Endothelial cell of umbilical vein (primary cell): ENCODE data around the gene CLIC5. TPM values are rescaled to one million over a fixed set of nuclear protein-coding genes. Genes with fewer than 3 reads are reported as not detected.

ENCODE experiments used
- BruUV-seq: library from RNA; stranded (reverse); fragments of 400-500 nt; replicated peaks from 2 replicates; lab custom pipeline; 2021; lab: Mats Ljungman, UMichigan
- CTCF ChIA-PET: fragments of 300-600, 350-600 bp; sonication (Branson Sonifier 250); formaldehyde crosslinking; loops from one replicate; lab custom pipeline; 2021; ENCODE audit warnings: antibody characterized with exemption, inconsistent platforms; lab: Charles Lee
- POLR2A ChIA-PET: fragments of 300-600, 350-600 bp; sonication (Branson Sonifier 250); formaldehyde crosslinking; loops from one replicate; lab custom pipeline; 2021; ENCODE audit warnings: antibody characterized with exemption, inconsistent platforms; lab: Charles Lee
- DNase-seq: peaks from one replicate; pipeline ENCODE4 v3.0.0-alpha.2; 2011; ENCODE audit warnings: low read depth, low spot score
- FAIRE-seq: peaks from 2 replicates; lab custom pipeline; 2011; peaks lifted over from hg19 to GRCh38; lab: Jason Lieb, UNC
- H2AFZ ChIP-seq: 2 replicates; pipeline ENCODE4 v1.6.0; 2012; ENCODE audit warnings: low read depth, low read length, control low read depth, inconsistent platforms
- H3K27ac ChIP-seq: 2 replicates; pipeline ENCODE4 v1.5.1; 2011; ENCODE audit warnings: low read depth, mild to moderate bottlenecking, control low read depth, low read length, moderate library complexity; ENCODE audit not compliant: insufficient read depth
- H3K27me3 ChIP-seq, 2 experiments: 2 replicates each; pipeline versions ENCODE4 v1.6.0 to v1.6.1; 2011; ENCODE audit warnings: low read length in 2 of 2, mixed read lengths in 1 of 2; ENCODE audit not compliant: control insufficient read depth in 2 of 2, insufficient read depth in 2 of 2
- H3K36me3 ChIP-seq, 2 experiments: 2 replicates in 1 of 2; 3 replicates in 1 of 2; pipeline ENCODE4 v1.5.1; 2011; ENCODE audit warnings: low read length in 2 of 2, mild to moderate bottlenecking in 1 of 2, moderate library complexity in 1 of 2; ENCODE audit not compliant: control insufficient read depth in 2 of 2, insufficient read depth in 2 of 2; ENCODE audit errors: extremely low read depth in 1 of 2
- H3K4me1 ChIP-seq: 3 replicates; pipeline ENCODE4 v1.5.1; 2011; ENCODE audit warnings: mild to moderate bottlenecking, low read length; ENCODE audit not compliant: control insufficient read depth, insufficient read depth; ENCODE audit errors: extremely low read depth
- H3K4me2 ChIP-seq: 2 replicates; pipeline ENCODE4 v1.6.1; 2011; ENCODE audit warnings: low read length, control low read depth, mixed read lengths; ENCODE audit not compliant: insufficient read depth
- H3K4me3 ChIP-seq, 3 experiments: fragments of 200-600 bp in 1 of 3; sonication (generic), shearing (Covaris generic) in 1 of 3; replicated peaks in 1 of 3; 2 replicates each; pipeline ENCODE4 v1.5.1; 2011 to 2016; ENCODE audit warnings: control low read depth in 3 of 3, low read length in 3 of 3, mild to moderate bottlenecking in 2 of 3, inconsistent platforms in 1 of 3, low read depth in 1 of 3, moderate library complexity in 1 of 3; ENCODE audit not compliant: insufficient read depth in 1 of 3
- H3K79me2 ChIP-seq: 2 replicates; pipeline ENCODE4 v1.6.0; 2012; ENCODE audit warnings: low read length, inconsistent platforms; ENCODE audit not compliant: control insufficient read depth, insufficient read depth
- H3K9ac ChIP-seq: replicated peaks from 2 replicates; pipeline ENCODE3; 2011; ENCODE audit warnings: low read length, control low read depth; ENCODE audit not compliant: insufficient read depth; ENCODE audit errors: extremely low read depth
- H3K9me1 ChIP-seq: replicated peaks from 3 replicates; pipeline ENCODE4 v1.6.0; 2011; ENCODE audit warnings: mild to moderate bottlenecking, low read length; ENCODE audit not compliant: control insufficient read depth, insufficient read depth; ENCODE audit errors: extremely low read depth
- H3K9me3 ChIP-seq: replicated peaks from 2 replicates; pipeline ENCODE4 v1.5.1; 2012; ENCODE audit warnings: low read length, inconsistent platforms; ENCODE audit not compliant: control insufficient read depth, insufficient read depth
- H4K20me1 ChIP-seq: replicated peaks from 2 replicates; pipeline ENCODE3; 2011; ENCODE audit warnings: mild to moderate bottlenecking, low read length; ENCODE audit not compliant: control insufficient read depth, insufficient read depth; ENCODE audit errors: extremely low read depth
- EZH2 ChIP-seq: IDR thresholded peaks from 2 replicates; pipeline ENCODE4 v1.6.1; 2012; ENCODE audit warnings: borderline replicate concordance, low read depth, mild to moderate bottlenecking, moderate library complexity, low read length, inconsistent platforms; ENCODE audit not compliant: severe bottlenecking
- FOS ChIP-seq: IDR thresholded peaks from 2 replicates; pipeline ENCODE4 v1.6.1; 2011; ENCODE audit warnings: mild to moderate bottlenecking, low read length, moderate library complexity, borderline replicate concordance; ENCODE audit not compliant: insufficient read depth
- GATA2 ChIP-seq: IDR thresholded peaks from 2 replicates; pipeline ENCODE4 v1.7.0; 2011; ENCODE audit warnings: low read depth, mild to moderate bottlenecking, moderate library complexity, mixed read lengths, low read length; ENCODE audit not compliant: insufficient read length, insufficient read depth
- JUN ChIP-seq: IDR thresholded peaks from 2 replicates; pipeline ENCODE4 v1.6.1; 2011; ENCODE audit warnings: borderline replicate concordance, low read depth; ENCODE audit not compliant: insufficient read length, insufficient read depth
- MAX ChIP-seq: IDR thresholded peaks from 2 replicates; pipeline ENCODE4 v1.6.1; 2011; ENCODE audit not compliant: insufficient read depth, insufficient read length
- MYC ChIP-seq: IDR thresholded peaks from one replicate; pipeline ENCODE4 v1.6.1; 2011; ENCODE audit warnings: mild to moderate bottlenecking, low read depth, low read length
- POLR2A ChIP-seq: IDR thresholded peaks from 2 replicates; pipeline ENCODE4 v1.6.1; 2012; ENCODE audit warnings: low read depth, mild to moderate bottlenecking, control low read depth, low read length
- POLR2AphosphoS5 ChIP-seq: IDR thresholded peaks from 2 replicates; pipeline ENCODE4 v1.6.1; 2012; ENCODE audit warnings: low read depth, mild to moderate bottlenecking, control low read depth, low read length, moderate library complexity; ENCODE audit not compliant: insufficient read depth
- dilution Hi-C: fragments of 300-500 bp; cut with MboI; formaldehyde crosslinking; loops from one replicate; pipeline ENCODE4 v1.15.0; 2019; ENCODE audit warnings: low sequenced_read_pairs; ENCODE audit not compliant: extremely low pct_ligation_motif_present
- intact Hi-C: fragments of 100-400 bp; cut with micrococcal nuclease; formaldehyde crosslinking; loops from one replicate; pipeline ENCODE4 v1.10.0; 2022
- polyA plus RNA-seq, 4 experiments: library from polyadenylated mRNA; depleted of rRNA in 3 of 4; stranded (reverse) in 3 of 4; unstranded in 1 of 4; fragments of >200 nt; gene quantifications; 2 replicates each; pipeline versions ENCODE4 v1.2.1 to v1.2.3, GENCODE V29; 2011 to 2012; ENCODE audit warnings: missing spikeins in 1 of 4
- total RNA-seq: library from RNA; stranded (reverse); gene quantifications from 2 replicates; pipeline ENCODE4 v1.2.3, GENCODE V29; 2021
- TF ChIP-seq, protein P1 (sequence below), 2 donors: IDR thresholded peaks; 1 replicate in 1 of 2; 2 replicates in 1 of 2; pipeline ENCODE4 v1.5.1; 2011; ENCODE audit warnings: low read length in 2 of 2, mild to moderate bottlenecking in 2 of 2, moderate library complexity in 2 of 2, control low read depth in 1 of 2, inconsistent platforms in 1 of 2, low read depth in 1 of 2; ENCODE audit not compliant: insufficient read depth in 1 of 2; ENCODE audit errors: extremely low read depth in 1 of 2

CLIC5 gene
- total and polyA plus RNA-seq, 2 donors (not counting 3 experiments of a cell fraction or from before 2014, with no cell fraction given) = 0.07 TPM; not detected in 1

- DNase-seq (no peak), FAIRE-seq (no peak)
- H3K36me3 ChIP-seq = no peaks in the 10 kb centered on the region
- H3K9me3 ChIP-seq = no peaks in the 10 kb centered on the region
- H3K4me1 ChIP-seq = no peaks in the 10 kb centered on the region
- CTCF ChIA-PET = interaction anchor here (0.7 kb wide), 1 partner anchor 273 kb away, joined by 3 read pairs; no protein-coding TSS in a partner anchor
- H3K79me2 ChIP-seq = no peaks in the 10 kb centered on the region
- peaks cover 4 to 18% of the 10 kb centered on the region in 2 experiments for H3K27me3 ChIP-seq
- no peak overlapping the region for H3K27ac ChIP-seq
- dilution Hi-C loops (no loop called here), intact Hi-C loops (no loop called here)
- H3K9ac ChIP-seq = no peak overlapping the region
- peaks cover 2% of the 10 kb centered on the region for H4K20me1 ChIP-seq
- BruUV-seq = no TSS peak
- POLR2A ChIA-PET = no interaction called here
- no peak overlapping the region for H2AFZ ChIP-seq
- H3K9me1 ChIP-seq = no peaks in the 10 kb centered on the region
- H3K4me2 ChIP-seq = no peak overlapping the region
- H3K4me3 ChIP-seq = no peak overlapping the region
- TF ChIP-seq JUN (no peak), POLR2A (no peak), MYC (no peak), GATA2 (no peak), EZH2 (no peak), POLR2AphosphoS5 (no peak), MAX (no peak), FOS (no peak)
- TF ChIP-seq, protein P1, sequence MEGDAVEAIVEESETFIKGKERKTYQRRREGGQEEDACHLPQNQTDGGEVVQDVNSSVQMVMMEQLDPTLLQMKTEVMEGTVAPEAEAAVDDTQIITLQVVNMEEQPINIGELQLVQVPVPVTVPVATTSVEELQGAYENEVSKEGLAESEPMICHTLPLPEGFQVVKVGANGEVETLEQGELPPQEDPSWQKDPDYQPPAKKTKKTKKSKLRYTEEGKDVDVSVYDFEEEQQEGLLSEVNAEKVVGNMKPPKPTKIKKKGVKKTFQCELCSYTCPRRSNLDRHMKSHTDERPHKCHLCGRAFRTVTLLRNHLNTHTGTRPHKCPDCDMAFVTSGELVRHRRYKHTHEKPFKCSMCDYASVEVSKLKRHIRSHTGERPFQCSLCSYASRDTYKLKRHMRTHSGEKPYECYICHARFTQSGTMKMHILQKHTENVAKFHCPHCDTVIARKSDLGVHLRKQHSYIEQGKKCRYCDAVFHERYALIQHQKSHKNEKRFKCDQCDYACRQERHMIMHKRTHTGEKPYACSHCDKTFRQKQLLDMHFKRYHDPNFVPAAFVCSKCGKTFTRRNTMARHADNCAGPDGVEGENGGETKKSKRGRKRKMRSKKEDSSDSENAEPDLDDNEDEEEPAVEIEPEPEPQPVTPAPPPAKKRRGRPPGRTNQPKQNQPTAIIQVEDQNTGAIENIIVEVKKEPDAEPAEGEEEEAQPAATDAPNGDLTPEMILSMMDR (IDR thresholded peaks at IDR 0.05; ENCODE audit: extremely low read depth in 1 of 2, insufficient read depth in 1 of 2, low read depth in 1 of 2, low read length in 2 of 2) = no peak
These were observed 41.4 kb upstream of the CLIC5 start for GRCh38 chr6:46056906-46057529.
